DMS53 (cell line): ENCODE data around the gene NOS1AP.

ENCODE experiments used
- DNase-seq: peaks from one replicate; lab custom pipeline; 2025; lab: John Stamatoyannopoulos, UW

Gene NOS1AP

GRCh38 chr1:162386292-162387225 lies 317.1 kb downstream of the NOS1AP start:
- DNase-seq: no peak

- DNase-seq: no peak
These were observed 318.0 kb downstream of the NOS1AP start for GRCh38 chr1:162387226-162388082.

GRCh38 chr1:162388083-162388594 lies 318.6 kb downstream of the NOS1AP start:
- no peak for DNase-seq

GRCh38 chr1:162388615-162389014 lies 319.1 kb downstream of the NOS1AP start:
- no peak for DNase-seq

- DNase-seq: peak; percentile 71
These were observed 319.7 kb downstream of the NOS1AP start for GRCh38 chr1:162389021-162389818.

GRCh38 chr1:162389971-162390370 lies 320.5 kb downstream of the NOS1AP start:
- peak; percentile 39 for DNase-seq

GRCh38 chr1:162390396-162391185 lies 321.1 kb downstream of the NOS1AP start:
- no peak for DNase-seq

- peak; percentile 74 for DNase-seq
These were observed 322.5 kb downstream of the NOS1AP start for GRCh38 chr1:162391790-162392563.

GRCh38 chr1:162396201-162396906 lies 326.9 kb downstream of the NOS1AP start:
- DNase-seq: no peak

- no peak for DNase-seq
These were observed 327.6 kb downstream of the NOS1AP start for GRCh38 chr1:162397039-162397448.

GRCh38 chr1:162397943-162398560 lies 328.6 kb downstream of the NOS1AP start:
- DNase-seq: no peak

GRCh38 chr1:162398999-162399580 lies 329.6 kb downstream of the NOS1AP start:
- DNase-seq: no peak

GRCh38 chr1:162400790-162401355 lies 331.4 kb downstream of the NOS1AP start:
- DNase-seq: no peak

GRCh38 chr1:162404550-162405160 lies 335.2 kb downstream of the NOS1AP start:
- DNase-seq: no peak

- no peak for DNase-seq
These were observed 336.3 kb downstream of the NOS1AP start for GRCh38 chr1:162405800-162406199.

- no peak for DNase-seq
These were observed 337.3 kb downstream of the NOS1AP start for GRCh38 chr1:162406811-162407210.

- DNase-seq: no peak
These were observed 338.0 kb downstream of the NOS1AP start for GRCh38 chr1:162407539-162407938.

GRCh38 chr1:162412002-162412401 lies 342.5 kb downstream of the NOS1AP start, which contains the start of gene SH2D1B:
Gene SH2D1B, minus strand, starts transcription at chr1:162412136. Its CDS starts 120 bp downstream, at chr1:162412016.
- no peak for DNase-seq
